SK-N-SH (cell line): ENCODE results near the gene PRR15L.

Source experiments
- CTCF ChIP-seq: fragments of 200-600 bp; sonication (generic); IDR thresholded peaks from 2 replicates; pipeline ENCODE4 v1.6.1; 2017; ENCODE audit warnings: antibody characterized with exemption, mild to moderate bottlenecking, moderate library complexity
- YY1 ChIP-seq: IDR thresholded peaks from 2 replicates; pipeline ENCODE4 v1.4.0; 2012; ENCODE audit warnings: low read depth, mild to moderate bottlenecking

- TF ChIP-seq YY1 (no peak), CTCF (no peak)
These were observed 38.7 kb downstream of the PRR15L start for GRCh38 chr17:47918991-47919390.
